HCT116 (cell line): ENCODE measurements around the gene PRMT2. TPM values are rescaled to one million over a fixed set of nuclear protein-coding genes. Genes with fewer than 3 reads are reported as not detected.

Experiments used
- ATAC-seq: fragments of 200-7000 bp; cut with Tn5 transposase; 2 replicates; pipeline ENCODE4 v1.9.1; 2020; ENCODE audit warnings: mild to moderate bottlenecking, moderate library complexity
- BruUV-seq: library from RNA; stranded (reverse); fragments of 400-500 nt; replicated peaks from 2 replicates; lab custom pipeline; 2021; lab: Mats Ljungman, UMichigan
- CTCF ChIA-PET: fragments of 300-600 bp; sonication (Branson Sonifier 250); formaldehyde crosslinking; loops from one replicate; lab custom pipeline; 2021; ENCODE audit warnings: antibody characterized with exemption; lab: Charles Lee
- POLR2A ChIA-PET: fragments of 300-600, 350-600 bp; sonication (Branson Sonifier 250); formaldehyde crosslinking; loops from one replicate; lab custom pipeline; 2021; ENCODE audit warnings: antibody characterized with exemption; lab: Charles Lee
- RAD21 ChIA-PET, 2 experiments: fragments of 300-600 bp; sonication (Branson Sonifier 250); formaldehyde crosslinking; loops; one replicate each; lab custom pipeline; 2023; ENCODE audit warnings: low total read pairs in 2 of 2; ENCODE audit not compliant: uncharacterized antibody in 2 of 2, unreplicated experiment in 2 of 2, low non-redundant PET in 1 of 2; lab: Charles Lee
- DNase-seq: peaks from one replicate; pipeline ENCODE4 v3.0.0-alpha.2; 2010; ENCODE audit warnings: low read depth, low spot score
- H2AFZ ChIP-seq: fragments of 200-600 bp; shearing (Covaris generic), sonication (generic); 2 replicates; pipeline ENCODE4 v1.6.1; 2017; ENCODE audit warnings: low read depth, mixed run types, mixed read lengths, antibody characterized with exemption, low read length; ENCODE audit not compliant: poor library complexity, severe bottlenecking
- H3K27ac ChIP-seq: 2 replicates; pipeline ENCODE4 v1.5.1; 2012; ENCODE audit warnings: low read depth, low read length
- H3K27me3 ChIP-seq: fragments of 200-600 bp; sonication (generic); 2 replicates; pipeline ENCODE4 v1.6.1; 2016; ENCODE audit warnings: mixed run types, low read length, mixed read lengths; ENCODE audit not compliant: insufficient read depth
- H3K36me3 ChIP-seq, 2 experiments: fragments of 200-500 bp in 1 of 2; fragments of 200-600 bp in 1 of 2; sonication (Bioruptor generic) in 1 of 2; sonication (generic) in 1 of 2; 2 replicates each; pipeline versions ENCODE4 v1.5.1 to v1.6.1; 2014 to 2016; ENCODE audit warnings: low read length in 2 of 2, inconsistent platforms in 1 of 2, mixed read lengths in 1 of 2, mixed run types in 1 of 2; ENCODE audit not compliant: insufficient read depth in 2 of 2, control insufficient read depth in 1 of 2
- H3K4me1 ChIP-seq, 2 experiments: fragments of 200-600 bp in 1 of 2; sonication (generic) in 1 of 2; 2 replicates each; pipeline versions ENCODE4 v1.5.1 to v1.6.1; 2012 to 2017; ENCODE audit warnings: low read length in 2 of 2, inconsistent platforms in 1 of 2, mild to moderate bottlenecking in 1 of 2, mixed read lengths in 1 of 2, mixed run types in 1 of 2, moderate library complexity in 1 of 2; ENCODE audit not compliant: insufficient read depth in 2 of 2, control insufficient read depth in 1 of 2
- H3K4me2 ChIP-seq: fragments of 200-600 bp; sonication (generic); 2 replicates; pipeline ENCODE4 v1.6.1; 2017; ENCODE audit warnings: mixed run types, low read length, mixed read lengths
- H3K4me3 ChIP-seq, 2 experiments: fragments of 200-600 bp in 1 of 2; sonication (generic) in 1 of 2; replicated peaks in 1 of 2; 2 replicates each; pipeline ENCODE4 v1.5.1; 2011 to 2016; ENCODE audit warnings: low read length in 2 of 2, control low read depth in 1 of 2, low read depth in 1 of 2, mild to moderate bottlenecking in 1 of 2, mixed read lengths in 1 of 2, mixed run types in 1 of 2
- H3K79me2 ChIP-seq: fragments of 200-600 bp; sonication (generic); 2 replicates; pipeline ENCODE4 v1.6.1; 2017; ENCODE audit warnings: mild to moderate bottlenecking, mixed run types, low read length, moderate library complexity, mixed read lengths; ENCODE audit not compliant: insufficient read depth
- H3K9ac ChIP-seq: fragments of 200-600 bp; sonication (generic); 2 replicates; pipeline ENCODE4 v1.6.1; 2016; ENCODE audit warnings: low read length, mixed read lengths
- H3K9me2 ChIP-seq: fragments of 200-600 bp; sonication (generic), shearing (Covaris generic); 2 replicates; pipeline ENCODE4 v1.6.1; 2017; ENCODE audit warnings: mixed run types, mild to moderate bottlenecking, moderate library complexity; ENCODE audit not compliant: insufficient read depth
- H3K9me3 ChIP-seq, 2 experiments: fragments of 200-500 bp in 1 of 2; fragments of 200-600 bp in 1 of 2; sonication (Bioruptor generic) in 1 of 2; sonication (generic) in 1 of 2; 2 replicates each; pipeline ENCODE4 v1.6.1; 2014 to 2017; ENCODE audit warnings: low read length in 2 of 2, mixed read lengths in 2 of 2, inconsistent platforms in 1 of 2, low read depth in 1 of 2, mild to moderate bottlenecking in 1 of 2, mixed run types in 1 of 2, moderate library complexity in 1 of 2; ENCODE audit not compliant: control insufficient read depth in 1 of 2, insufficient read depth in 1 of 2
- H4K20me1 ChIP-seq: fragments of 200-600 bp; sonication (generic), shearing (Covaris generic); 2 replicates; pipeline ENCODE4 v1.6.1; 2017; ENCODE audit warnings: mixed run types, mild to moderate bottlenecking, moderate library complexity; ENCODE audit not compliant: insufficient read depth
- CEBPB ChIP-seq: IDR thresholded peaks from 2 replicates; pipeline ENCODE4 v1.6.1; 2012; ENCODE audit warnings: low read depth
- EGR1 ChIP-seq: IDR thresholded peaks from 2 replicates; pipeline ENCODE4 v1.6.1; 2012; ENCODE audit warnings: low read depth
- EZH2 ChIP-seq: fragments of 200-600 bp; sonication (generic); IDR thresholded peaks from 2 replicates; pipeline ENCODE4 v1.6.1; 2017; ENCODE audit warnings: antibody characterized with exemption, mixed run types
- JUND ChIP-seq: IDR thresholded peaks from 2 replicates; pipeline ENCODE4 v1.6.1; 2012
- MAX ChIP-seq: IDR thresholded peaks from 2 replicates; pipeline ENCODE4 v1.6.1; 2012
- POLR2A ChIP-seq: IDR thresholded peaks from 2 replicates; pipeline ENCODE4 v1.7.0; 2011; ENCODE audit warnings: borderline replicate concordance; ENCODE audit not compliant: insufficient read depth, insufficient read length; ENCODE audit errors: extremely low read depth
- POLR2AphosphoS5 ChIP-seq: IDR thresholded peaks from 2 replicates; pipeline ENCODE4 v1.6.1; 2011; ENCODE audit warnings: mild to moderate bottlenecking, low read depth, low read length, moderate library complexity
- REST ChIP-seq: IDR thresholded peaks from 2 replicates; pipeline ENCODE4 v1.6.1; 2012; ENCODE audit warnings: low read depth
- SP1 ChIP-seq: IDR thresholded peaks from 2 replicates; pipeline ENCODE4 v1.6.1; 2012; ENCODE audit warnings: low read depth
- SRF ChIP-seq: IDR thresholded peaks from 2 replicates; pipeline ENCODE4 v1.6.1; 2012; ENCODE audit warnings: low read depth
- TCF7L2 ChIP-seq: IDR thresholded peaks from 2 replicates; pipeline ENCODE4 v1.7.0; 2011; ENCODE audit warnings: borderline replicate concordance, inconsistent platforms; ENCODE audit not compliant: insufficient read depth, insufficient read length; ENCODE audit errors: extremely low read depth
- YY1 ChIP-seq: IDR thresholded peaks from 2 replicates; pipeline ENCODE4 v1.6.1; 2011; ENCODE audit warnings: low read length, low read depth, moderate library complexity, mild to moderate bottlenecking; ENCODE audit not compliant: insufficient replicate concordance; ENCODE audit errors: extremely low read depth
- ZBTB33 ChIP-seq: IDR thresholded peaks from 2 replicates; pipeline ENCODE4 v1.6.1; 2011; ENCODE audit warnings: mild to moderate bottlenecking, low read length, moderate library complexity; ENCODE audit not compliant: insufficient replicate concordance; ENCODE audit errors: extremely low read depth
- ZFX ChIP-seq: fragments of 450-650 bp; IDR thresholded peaks from 2 replicates; pipeline ENCODE4 v1.6.1; 2017
- ZNF274 ChIP-seq: fragments of 200-500 bp; sonication (Bioruptor generic); IDR thresholded peaks from 2 replicates; pipeline ENCODE4 v1.6.1; 2014; ENCODE audit warnings: mild to moderate bottlenecking, low read depth, low read length, inconsistent platforms
- intact Hi-C: fragments of 100-400 bp; cut with micrococcal nuclease; formaldehyde crosslinking; loops from 2 replicates; pipeline ENCODE4 v1.10.0; 2022
- total RNA-seq: library from RNA; stranded (reverse); gene quantifications from one replicate; pipeline ENCODE4 v1.2.1, GENCODE V29; 2021; ENCODE audit not compliant: unreplicated experiment

PRMT2 gene
- total RNA-seq, 1 experiment from 2014 or later: 59.1 TPM

- ATAC-seq: no peak
- no peaks in the 10 kb centered on the region for H3K9me2 ChIP-seq
- no peaks in the 10 kb centered on the region for H4K20me1 ChIP-seq
- no peak overlapping the region for H3K27ac ChIP-seq
- no peaks in the 10 kb centered on the region for H3K4me1 ChIP-seq
- H3K27me3 ChIP-seq: no peaks in the 10 kb centered on the region
- TF ChIP-seq ZFX (no peak), SRF (no peak), JUND (no peak), EZH2 (no peak), CEBPB (no peak), ZBTB33 (no peak), EGR1 (no peak), REST (no peak), YY1 (no peak), MAX (no peak), SP1 (no peak), POLR2A (no peak), ZNF274 (no peak), TCF7L2 (no peak), POLR2AphosphoS5 (no peak)
- H3K79me2 ChIP-seq: no peaks in the 10 kb centered on the region
- peaks cover 0 to 6% of the 10 kb centered on the region in 2 experiments; a peak in 2 of 4 replicates for H3K9me3 ChIP-seq
- H3K4me2 ChIP-seq: no peak overlapping the region
- H3K9ac ChIP-seq: no peak overlapping the region
- no TSS peak for BruUV-seq
- H3K4me3 ChIP-seq: no peak overlapping the region
- H2AFZ ChIP-seq: no peak overlapping the region
- no peak for DNase-seq
- intact Hi-C loops: no loop called here
- ChIA-PET POLR2A (no interaction called here), CTCF (no interaction called here), RAD21 (no interaction called here)
- no peaks in the 10 kb centered on the region for H3K36me3 ChIP-seq
Measured at GRCh38 chr21:46622226-46622625, 13.2 kb upstream of the PRMT2 start.
